Head of caudate nucleus (tissue), 42 donors: ENCODE measurements around the gene SYN1.

Experiments
- DNase-seq, 42 donors: peaks; one replicate each; pipeline versions ENCODE4 v3.0.0 to v3.0.0-alpha.2; 2020 to 2021; ENCODE audit warnings: mixed read lengths in 7 of 42
- intact Hi-C: fragments of 100-400 bp; cut with DNase I; formaldehyde crosslinking; loops from one replicate; pipeline ENCODE4 v1.15.0; 2022

The SYN1 gene

DNA sequence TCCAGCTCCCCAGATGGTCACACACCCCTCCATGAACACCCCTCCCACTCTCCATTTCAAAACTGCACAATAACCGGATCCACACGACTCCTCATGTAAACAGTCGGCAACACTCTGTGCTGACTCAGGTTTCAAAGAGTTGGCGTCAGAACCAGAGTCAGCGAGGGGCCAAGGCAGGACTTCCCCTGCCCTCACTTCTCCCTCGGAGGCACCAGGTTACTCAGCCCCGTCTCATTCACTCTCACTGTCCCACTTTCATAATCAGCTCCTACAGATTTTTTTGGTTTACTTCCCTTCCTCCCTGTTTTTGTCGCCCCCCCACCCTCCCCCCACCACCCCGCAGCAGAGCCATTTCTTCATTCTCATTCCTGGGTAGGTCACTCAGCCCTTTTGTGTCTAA is 40.1 kb downstream of the SYN1 start:
- intact Hi-C loops, result no loop called here
- peak in 1 of 42 donors; percentile 15 for DNase-seq

DNA sequence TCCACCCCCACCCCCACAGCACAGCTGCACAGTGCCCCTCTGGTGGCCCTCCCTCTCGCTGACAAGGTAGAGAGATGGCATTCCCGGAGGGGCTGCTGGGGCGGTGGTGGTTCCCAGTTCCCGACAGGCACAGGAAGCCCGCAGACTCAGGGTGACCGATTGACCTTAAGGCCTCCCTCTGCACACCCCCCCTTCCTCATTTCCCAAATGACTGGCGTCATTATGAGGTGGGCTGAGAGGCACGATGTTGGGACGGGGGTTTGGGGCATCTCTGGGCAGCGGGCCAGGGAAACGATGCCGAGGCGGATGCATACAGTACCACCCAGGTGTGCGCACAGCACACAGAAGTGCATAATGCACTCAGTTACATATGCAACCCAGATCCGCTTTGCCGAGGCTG is 41.0 kb downstream of the SYN1 start:
- DNase-seq, result peak in 1 of 42 donors; percentile 13
- intact Hi-C loops, result no loop called here

DNA sequence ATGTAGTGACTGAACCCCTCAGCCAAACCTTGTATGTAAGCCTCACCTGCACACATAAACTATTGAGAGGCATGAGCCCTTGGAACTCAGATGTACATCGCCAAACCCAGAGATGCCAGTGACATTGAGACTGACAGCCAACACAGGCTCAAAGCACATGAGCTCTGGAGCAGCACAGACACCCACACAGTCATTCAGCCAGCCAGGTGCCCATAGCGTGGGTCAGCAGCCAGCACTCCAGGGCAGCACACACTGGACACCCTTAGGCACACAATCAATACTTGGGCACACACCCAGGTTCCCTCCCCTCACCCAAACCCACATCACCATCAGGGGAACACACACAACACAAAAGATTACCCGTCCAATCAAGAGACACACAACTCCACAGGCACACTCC is 41.8 kb downstream of the SYN1 start:
- intact Hi-C loops, result no loop called here

DNA sequence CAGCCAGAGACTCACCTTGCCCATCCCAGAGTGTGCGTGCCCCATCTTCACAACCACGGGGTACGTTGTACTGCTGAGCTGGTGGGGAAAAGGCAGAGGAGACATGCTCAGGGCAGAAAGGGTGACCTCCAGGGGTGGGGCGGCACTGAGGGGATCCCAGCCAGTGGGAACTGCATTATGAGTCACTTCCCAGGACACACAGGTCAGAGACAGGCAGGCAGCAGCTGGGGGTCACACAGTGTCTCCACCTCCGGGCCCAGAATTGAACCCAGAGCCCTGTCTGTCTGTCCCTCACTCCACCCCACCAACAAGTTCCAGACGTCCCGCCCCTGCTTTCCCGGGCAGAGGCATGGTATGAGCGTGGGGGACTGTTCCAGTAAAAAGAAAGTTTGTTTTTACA is 42.2 kb downstream of the SYN1 start:
- intact Hi-C loops, result no loop called here
- DNase-seq, result peak in 2 of 42 donors; percentile 12 to 29

More for the DNA sequence above, 41.8 kb downstream of the SYN1 start:
- DNase-seq, result peak in 1 of 42 donors; percentile 3

DNA sequence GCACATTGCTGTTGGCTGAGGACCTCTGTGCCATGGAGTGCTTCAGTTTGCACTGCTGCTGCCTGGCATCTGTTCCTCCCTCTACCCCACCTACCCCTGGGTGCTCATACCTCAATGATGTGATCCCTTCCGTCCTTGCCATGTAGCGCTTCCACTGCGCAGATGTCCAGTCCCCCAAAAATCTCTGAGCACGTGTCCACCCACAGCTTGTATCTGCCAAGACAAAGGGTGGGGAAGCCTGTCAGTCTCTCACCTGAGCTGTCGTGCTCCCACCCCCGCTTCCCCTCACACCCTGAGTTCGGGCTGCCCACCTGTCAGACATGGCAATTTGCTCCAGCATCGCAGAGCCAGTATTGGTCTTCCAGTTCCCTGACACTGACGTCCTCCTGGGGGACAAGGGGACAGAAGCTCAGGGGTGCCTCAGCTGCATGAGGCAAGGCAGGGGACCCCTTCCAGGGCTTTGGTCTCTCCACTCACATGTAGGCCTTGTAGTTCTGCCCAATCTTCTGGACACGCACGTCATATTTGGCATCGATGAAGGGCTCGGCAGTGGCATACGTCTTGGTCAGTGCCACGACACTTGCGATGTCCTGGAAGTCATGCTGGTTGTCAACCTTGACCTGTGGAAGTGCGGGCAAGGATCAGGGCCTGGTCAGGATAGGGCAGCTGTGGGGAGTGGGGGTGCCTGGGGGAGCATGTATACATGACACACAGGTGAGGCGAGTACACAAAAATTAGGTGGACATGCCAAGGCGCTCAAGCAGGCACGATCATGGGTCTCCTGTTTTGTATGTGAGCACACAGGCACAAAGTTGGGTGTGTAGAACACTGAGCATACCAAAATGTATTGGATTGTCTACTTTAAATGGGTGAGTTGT is 43.4 kb downstream of the SYN1 start:
- intact Hi-C loops, result no loop called here

GRCh38 chrX:47574547-47575301 is 44.9 kb downstream of the SYN1 start:
- peak in 2 of 42 donors; percentile 5 to 10 for DNase-seq
- intact Hi-C loops, result no loop called here

More for the DNA sequence above, 43.4 kb downstream of the SYN1 start:
- DNase-seq, result peak in 1 of 42 donors; percentile 11

- intact Hi-C loops, result no loop called here
- peak in 2 of 42 donors; percentile 10 to 39 for DNase-seq
These were observed 45.5 kb downstream of the SYN1 start for GRCh38 chrX:47574076-47574546.

DNA sequence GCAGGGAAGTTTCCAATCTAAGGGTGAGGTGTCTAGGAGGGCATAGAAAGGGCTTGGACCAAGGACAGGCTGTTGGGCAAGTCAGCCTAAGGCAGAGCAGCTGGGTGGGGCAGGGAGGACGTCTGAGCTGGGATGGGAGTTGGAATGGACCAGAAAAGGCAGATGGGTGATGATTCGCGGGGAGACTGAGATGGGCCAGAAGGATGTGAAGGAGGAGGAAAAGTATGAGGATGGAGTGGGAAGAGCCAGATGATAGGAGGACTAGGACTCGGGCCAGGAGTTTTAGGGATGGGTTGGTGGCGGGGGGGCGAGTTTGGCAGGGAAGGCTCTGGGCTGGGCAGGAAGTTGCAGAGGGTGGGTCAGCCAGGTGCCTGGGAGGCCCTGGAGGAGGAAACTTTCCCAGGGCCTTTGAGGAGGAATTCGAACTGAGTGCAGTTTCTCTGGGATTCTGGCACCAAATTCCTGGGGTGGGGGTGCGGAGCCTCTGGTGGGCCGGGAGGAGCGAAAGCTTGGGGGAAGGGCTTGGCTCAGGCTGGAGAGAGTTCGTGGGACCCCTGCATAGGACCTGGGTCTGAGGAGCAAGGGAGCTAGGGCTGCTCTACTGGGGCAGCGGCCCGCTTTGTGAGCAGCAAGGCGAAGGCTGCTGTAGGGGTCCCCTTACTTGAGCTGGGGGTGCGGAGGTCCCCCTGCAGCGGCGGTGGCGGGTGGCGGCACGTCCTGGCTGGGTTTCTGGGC is 46.1 kb downstream of the SYN1 start:
- intact Hi-C loops, result no loop called here
- peak in 2 of 42 donors; percentile 12 to 36 for DNase-seq

GRCh38 chrX:47572773-47573340 is 46.8 kb downstream of the SYN1 start:
- intact Hi-C loops, result no loop called here
- peak in 2 of 42 donors; percentile 13 to 32 for DNase-seq

- intact Hi-C loops, result no loop called here
- DNase-seq, result peak in 1 of 42 donors; percentile 18
These were observed 47.8 kb downstream of the SYN1 start for GRCh38 chrX:47571896-47572295.

DNA sequence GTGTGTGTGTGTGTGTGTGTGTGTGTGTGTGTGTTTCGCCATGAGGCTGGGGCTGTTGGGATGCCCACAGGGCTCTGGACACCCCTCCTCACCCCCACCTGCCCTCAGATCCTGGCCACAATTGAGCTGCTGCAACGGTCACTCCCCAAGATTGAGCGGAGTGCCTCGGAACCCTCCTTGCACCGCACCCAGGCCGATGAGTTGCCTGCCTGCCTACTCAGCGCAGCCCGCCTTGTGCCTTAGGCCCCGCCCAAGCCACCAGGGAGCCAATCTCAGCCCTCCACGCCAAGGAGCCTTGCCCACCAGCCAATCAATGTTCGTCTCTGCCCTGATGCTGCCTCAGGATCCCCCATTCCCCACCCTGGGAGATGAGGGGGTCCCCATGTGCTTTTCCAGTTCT is 48.4 kb downstream of the SYN1 start:
- intact Hi-C loops, result no loop called here
- DNase-seq, result peak in 5 of 42 donors; percentile 14 to 46 (median 34)

GRCh38 chrX:47570794-47571193 is 48.9 kb downstream of the SYN1 start:
- intact Hi-C loops, result no loop called here
- DNase-seq, result no peak

DNA sequence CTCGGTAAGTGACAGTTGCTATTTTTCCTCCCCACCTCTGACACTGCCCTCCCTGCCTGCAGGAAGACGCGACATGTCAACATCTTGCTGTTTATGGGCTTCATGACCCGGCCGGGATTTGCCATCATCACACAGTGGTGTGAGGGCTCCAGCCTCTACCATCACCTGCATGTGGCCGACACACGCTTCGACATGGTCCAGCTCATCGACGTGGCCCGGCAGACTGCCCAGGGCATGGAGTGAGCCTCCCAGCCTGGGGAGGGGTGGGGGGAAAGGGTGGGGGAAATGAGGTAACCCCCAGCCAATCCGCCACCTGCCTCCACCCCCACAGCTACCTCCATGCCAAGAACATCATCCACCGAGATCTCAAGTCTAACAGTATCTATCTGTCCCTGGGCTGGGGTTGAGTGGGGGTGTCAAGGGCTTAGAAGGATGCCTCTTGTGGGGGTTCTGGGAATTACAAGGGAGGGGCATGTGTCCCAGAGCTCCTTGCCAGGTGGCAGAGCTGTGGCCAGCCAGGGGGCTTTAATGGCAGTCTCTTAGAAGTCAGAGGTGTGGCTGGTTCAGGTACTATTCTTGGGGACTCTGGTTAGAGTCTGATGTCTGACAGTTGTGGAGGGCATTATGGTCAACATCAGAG is 50.9 kb downstream of the SYN1 start:
- no peak for DNase-seq
- intact Hi-C loops, result no loop called here

DNA sequence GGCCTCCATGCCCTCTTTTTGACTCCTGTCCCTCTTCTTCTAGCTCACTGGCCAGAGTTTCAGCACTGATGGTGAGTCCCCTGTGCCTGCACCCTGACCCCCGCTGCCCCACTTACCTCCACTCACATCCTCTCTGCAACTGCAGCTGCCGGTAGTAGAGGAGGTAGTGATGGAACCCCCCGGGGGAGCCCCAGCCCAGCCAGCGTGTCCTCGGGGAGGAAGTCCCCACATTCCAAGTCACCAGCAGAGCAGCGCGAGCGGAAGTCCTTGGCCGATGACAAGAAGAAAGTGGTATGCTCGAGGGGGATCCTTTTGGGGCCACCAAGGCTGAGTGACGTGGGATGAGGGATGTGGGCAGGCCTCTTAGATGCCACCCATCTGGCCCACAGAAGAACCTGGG is 52.8 kb downstream of the SYN1 start:
- DNase-seq, result no peak
- intact Hi-C loops, result no loop called here

DNA sequence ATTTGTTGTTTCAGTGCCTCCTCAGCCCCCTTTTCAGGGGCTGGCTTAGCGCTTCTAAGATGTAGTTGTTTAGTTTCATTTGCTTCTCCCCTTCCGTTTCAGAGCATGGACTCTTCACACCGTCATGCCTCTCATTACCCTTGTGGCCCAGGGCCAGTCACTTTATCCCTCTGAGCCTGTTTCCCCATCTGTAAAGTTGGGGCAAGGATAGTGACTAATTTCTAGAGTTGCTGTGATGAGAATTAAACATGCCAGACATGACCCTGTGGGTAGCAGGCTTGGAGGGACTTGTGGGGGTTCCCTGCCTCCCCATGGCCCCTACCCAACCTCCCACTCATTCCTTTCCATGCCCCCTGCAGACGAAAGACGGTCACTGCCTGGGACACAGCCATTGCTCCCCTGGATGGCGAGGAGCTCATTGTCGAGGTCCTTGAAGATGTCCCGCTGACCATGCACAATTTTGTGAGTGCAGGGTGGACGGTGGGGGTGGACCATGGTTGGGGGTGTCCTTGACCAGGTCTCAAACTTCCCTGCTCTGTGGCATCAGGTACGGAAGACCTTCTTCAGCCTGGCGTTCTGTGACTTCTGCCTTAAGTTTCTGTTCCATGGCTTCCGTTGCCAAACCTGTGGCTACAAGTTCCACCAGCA is 55.1 kb downstream of the SYN1 start:
- intact Hi-C loops, result no loop called here
- no peak for DNase-seq

GRCh38 chrX:47563801-47564315 is 55.8 kb downstream of the SYN1 start:
- intact Hi-C loops, result no loop called here
- DNase-seq, result no peak

DNA sequence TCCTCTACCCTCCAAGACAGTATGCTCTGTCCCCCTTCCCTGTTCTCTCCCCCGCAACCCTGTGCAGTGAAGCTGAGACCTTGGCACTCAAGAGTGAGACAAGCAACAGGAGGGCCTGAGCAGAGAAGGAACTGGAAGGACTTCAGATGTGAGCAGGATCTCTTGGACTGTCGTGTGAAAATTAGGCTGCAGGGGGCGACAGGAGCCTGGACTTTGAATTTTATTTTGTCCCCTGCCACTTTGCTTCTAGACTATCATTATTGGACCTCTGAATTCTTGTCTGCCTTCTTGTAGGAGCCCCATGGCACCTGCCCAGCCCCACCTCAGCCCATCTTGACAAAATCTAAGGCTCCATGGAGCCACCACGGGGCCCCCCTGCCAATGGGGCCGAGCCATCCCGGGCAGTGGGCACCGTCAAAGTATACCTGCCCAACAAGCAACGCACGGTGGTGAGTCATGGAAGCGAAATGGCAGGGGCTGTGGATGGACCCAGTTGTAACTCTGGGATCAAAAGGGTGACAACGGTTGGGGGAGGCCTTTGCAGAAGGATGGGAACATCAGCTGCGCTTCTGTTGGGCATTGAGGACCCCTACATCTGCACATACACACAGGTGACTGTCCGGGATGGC is 56.9 kb downstream of the SYN1 start:
- DNase-seq, result no peak
- intact Hi-C loops, result no loop called here
